ENCODE results near the gene CFAP141. TPM values are rescaled to one million over a fixed set of nuclear protein-coding genes. Genes with fewer than 3 reads are reported as not detected.

The CFAP141 gene
- total and polyA plus RNA-seq, 8 donors: not detected

GRCh38 chr1:154183046-154183915 is 22.9 kb downstream of the CFAP141 start:
- DNase-seq: peak; percentile 98 to 99
- Histone ChIP-seq H3K4me1 (peaks cover 38 to 56% (median 53%) of the 10 kb centered on the region in 4 donors), H3K4me3 (peak overlapping the region; percentile 82 to 99 (median 86)), H3K9me3 (no peaks in the 10 kb centered on the region), H3K27ac (peak overlapping the region; percentile 87 to 99 (median 97)), H3K36me3 (peaks cover 0 to 6% (median 2%) of the 10 kb centered on the region in 4 donors), H3K27me3 (no peaks in the 10 kb centered on the region)
- intact Hi-C loops (cut with DNase I; ENCODE audit: low total_unique reads): no loop called here
- WGBS, 5 donors: 5 to 7% (median 6%) methylated on average over 34 to 41 of the region's 41 CpGs
- peak in 3 of 4 donors; percentile 98 to 99 (median 99) for TF ChIP-seq POLR2A (IDR thresholded peaks at IDR 0.05)
- peak in 1 of 7 experiments; percentile 44 for TF ChIP-seq CTCF (IDR thresholded peaks at IDR 0.05)
- TF ChIP-seq POLR2AphosphoS5 (IDR thresholded peaks at IDR 0.05): peak; percentile 100
- TF ChIP-seq EP300 (IDR thresholded peaks at IDR 0.05): no peak

GRCh38 chr1:154182344-154183045 is 23.6 kb downstream of the CFAP141 start:
- DNase-seq: peak; percentile 68 to 92
- Histone ChIP-seq H3K4me1 (peaks cover 46 to 64% (median 61%) of the 10 kb centered on the region in 4 donors), H3K36me3 (peaks cover 0 to 14% (median 2%) of the 10 kb centered on the region in 4 donors), H3K4me3 (peak overlapping the region; percentile 82 to 99 (median 86)), H3K27me3 (no peaks in the 10 kb centered on the region), H3K9me3 (no peaks in the 10 kb centered on the region), H3K27ac (peak overlapping the region; percentile 87 to 99 (median 97))
- intact Hi-C loops (cut with DNase I; ENCODE audit: low total_unique reads): no loop called here
- TF ChIP-seq POLR2AphosphoS5 (IDR thresholded peaks at IDR 0.05) (peak in 2 of 3 donors; percentile 31 to 68), POLR2A (IDR thresholded peaks at IDR 0.05) (no peak), CTCF (IDR thresholded peaks at IDR 0.05) (no peak)
- WGBS, 5 donors: 0 to 1% (median 1%) methylated on average over 32 to 35 of the region's 35 CpGs

DNA sequence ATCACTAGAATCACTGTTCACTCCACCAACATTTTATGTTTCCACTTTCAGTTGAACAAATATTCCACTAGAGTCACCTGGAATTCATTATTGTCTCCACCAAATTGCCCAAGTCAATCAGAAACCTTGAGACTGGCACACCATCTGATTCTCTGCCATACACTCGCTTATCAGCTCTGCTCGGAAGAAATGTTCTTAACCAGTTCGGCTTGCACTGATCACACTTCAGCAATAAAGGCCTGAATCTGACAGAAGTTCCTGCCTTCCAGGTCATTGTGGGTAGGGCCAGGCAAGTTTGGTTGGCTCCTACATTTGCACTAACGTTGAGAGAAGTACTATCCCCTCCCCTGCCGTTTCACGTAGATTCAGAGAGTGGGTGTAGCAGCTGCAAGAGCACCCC is 24.2 kb downstream of the CFAP141 start:
- TF ChIP-seq CTCF (IDR thresholded peaks at IDR 0.05) (no peak), POLR2A (IDR thresholded peaks at IDR 0.05) (no peak), EP300 (IDR thresholded peaks at IDR 0.05) (no peak), POLR2AphosphoS5 (IDR thresholded peaks at IDR 0.05) (no peak)
- H3K9me3 ChIP-seq: no peaks in the 10 kb centered on the region
- H3K27ac ChIP-seq: peak overlapping the region; percentile 87 to 99 (median 97)
- peak overlapping the region; percentile 82 to 99 (median 86) for H3K4me3 ChIP-seq
- peaks cover 52 to 70% (median 65%) of the 10 kb centered on the region in 4 donors for H3K4me1 ChIP-seq
- H3K36me3 ChIP-seq: peaks cover 0 to 15% (median 2%) of the 10 kb centered on the region in 4 donors
- 0 to 2% (median 1%) methylated on average over 3 to 6 of the region's 6 CpGs for WGBS, 5 donors
- no peaks in the 10 kb centered on the region for H3K27me3 ChIP-seq
- no peak for DNase-seq
- intact Hi-C loops (cut with DNase I; ENCODE audit: low total_unique reads): no loop called here

DNA sequence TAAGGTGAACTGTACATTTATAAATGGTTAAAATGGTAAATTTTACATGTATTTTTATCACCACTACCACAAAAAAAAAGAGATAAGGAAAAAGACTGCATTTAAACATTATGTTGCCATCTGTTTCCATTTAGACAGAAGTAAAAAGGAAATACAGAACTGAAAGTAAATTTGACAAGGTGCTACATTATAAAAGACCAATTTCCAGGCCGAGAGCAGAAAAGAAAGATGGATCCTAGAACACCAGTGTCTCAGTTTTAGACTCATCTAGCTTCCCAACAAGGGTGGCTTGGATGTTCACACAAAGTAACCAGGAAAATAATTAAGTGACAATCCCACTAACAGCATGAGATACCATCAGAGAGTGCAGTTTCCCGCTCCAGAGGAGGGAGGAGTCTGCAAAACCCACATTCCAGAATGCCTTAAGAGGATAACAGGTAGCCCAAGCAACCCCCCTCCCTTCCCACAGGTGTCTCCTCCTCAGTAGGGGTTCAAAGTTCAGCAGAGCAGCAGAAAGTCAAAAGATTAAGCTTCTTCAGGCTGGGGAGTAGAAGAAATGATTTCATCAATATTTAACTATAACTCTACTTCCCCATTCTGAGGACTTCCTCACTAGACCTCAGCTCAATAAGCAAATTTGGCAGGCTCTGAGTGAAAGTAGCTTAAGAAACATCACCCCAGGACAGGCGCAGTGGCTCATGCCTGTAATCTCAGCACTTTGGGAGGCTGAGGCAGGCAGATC is 26.0 kb downstream of the CFAP141 start:
- intact Hi-C loops (cut with DNase I; ENCODE audit: low total_unique reads): no loop called here
- peaks cover 64 to 79% (median 73%) of the 10 kb centered on the region in 4 donors for H3K4me1 ChIP-seq
- no peaks in the 10 kb centered on the region for H3K9me3 ChIP-seq
- no peaks in the 10 kb centered on the region for H3K27me3 ChIP-seq
- H3K4me3 ChIP-seq: peak overlapping the region in 2 of 4 donors; percentile 86 to 99
- DNase-seq: no peak
- H3K36me3 ChIP-seq: peaks cover 10 to 27% (median 11%) of the 10 kb centered on the region in 4 donors
- peak overlapping the region; percentile 51 to 99 (median 97) for H3K27ac ChIP-seq
- no peak for TF ChIP-seq POLR2AphosphoS5 (IDR thresholded peaks at IDR 0.05)
- no peak for TF ChIP-seq EP300 (IDR thresholded peaks at IDR 0.05)
- no peak for TF ChIP-seq POLR2A (IDR thresholded peaks at IDR 0.05)
- TF ChIP-seq CTCF (IDR thresholded peaks at IDR 0.05): no peak
- 49 to 59% (median 52%) methylated on average over 3 of the region's 3 CpGs for WGBS, 5 donors
